Thyroid gland (tissue), 4 donors: ENCODE results near the gene WDFY1.

Source experiments
- CTCF ChIP-seq, 6 experiments: fragments of 200-600 bp in 3 of 6; fragments of 450-650 bp in 3 of 6; sonication (generic) in 3 of 6; IDR thresholded peaks; one replicate each; pipeline ENCODE4 v1.5.1; 2016 to 2019; ENCODE audit warnings: antibody characterized with exemption in 6 of 6, mild to moderate bottlenecking in 2 of 6, inconsistent platforms in 1 of 6, moderate library complexity in 1 of 6
- POLR2A ChIP-seq, 2 donors: fragments of 450-650 bp; IDR thresholded peaks; one replicate each; pipeline ENCODE4 v1.6.1; 2017; ENCODE audit warnings: antibody characterized with exemption in 2 of 2, mild to moderate bottlenecking in 2 of 2, moderate library complexity in 1 of 2

- TF ChIP-seq CTCF (IDR thresholded peaks at IDR 0.05), result no peak
- TF ChIP-seq POLR2A (IDR thresholded peaks at IDR 0.05), result no peak
Measured at GRCh38 chr2:223889229-223889628, 55.9 kb downstream of the WDFY1 start.
